Myocyte (in vitro differentiated cells): ENCODE results near the gene RTP2. TPM values are rescaled to one million over a fixed set of nuclear protein-coding genes. Genes with fewer than 3 reads are reported as not detected.
A peak's percentile ranks its signal among the peaks of the same experiment; 100 is the strongest.
"Not testable (repeated sequence)": the region's sequence is repeated elsewhere in the genome, so short reads cannot be mapped to it uniquely, and the experiment has no call there.

Source experiments
- DNase-seq: peaks from one replicate; pipeline ENCODE4 v3.0.0-alpha.2; 2012; ENCODE audit warnings: low read depth
- total RNA-seq: library from RNA; depleted of rRNA; stranded (reverse); fragments of >200 nt; gene quantifications from 2 replicates; pipeline ENCODE4 v1.2.3, GENCODE V29; 2014

The RTP2 gene
- total RNA-seq, 1 donor from 2014 or later: not detected

- no peak for DNase-seq
Observed at GRCh38 chr3:187717572-187717971, 15.2 kb upstream of the RTP2 start.

GRCh38 chr3:187714404-187714979 lies 12.1 kb upstream of the RTP2 start:
- DNase-seq: peak; percentile 84

- DNase-seq: no peak
Observed at GRCh38 chr3:187713504-187713903, 11.1 kb upstream of the RTP2 start.

- DNase-seq: no peak
Observed at GRCh38 chr3:187709155-187709554, 6.8 kb upstream of the RTP2 start.

- DNase-seq: no peak
Observed at GRCh38 chr3:187708696-187709095, 6.3 kb upstream of the RTP2 start.

- no peak for DNase-seq
Observed at GRCh38 chr3:187706971-187707370, 4.6 kb upstream of the RTP2 start.

GRCh38 chr3:187705164-187705563 lies 2.8 kb upstream of the RTP2 start:
- DNase-seq: peak; percentile 64

GRCh38 chr3:187700249-187700648 lies 2.1 kb downstream of the RTP2 start:
- DNase-seq: no peak

- DNase-seq: no peak
Observed at GRCh38 chr3:187698499-187699399, 3.6 kb downstream of the RTP2 start.

- no peak for DNase-seq
Observed at GRCh38 chr3:187696021-187696420, 6.3 kb downstream of the RTP2 start.

- DNase-seq: peak; percentile 69
Observed at GRCh38 chr3:187695449-187695848, 6.9 kb downstream of the RTP2 start.

GRCh38 chr3:187694801-187695200 lies 7.6 kb downstream of the RTP2 start:
- DNase-seq: peak; percentile 96

- DNase-seq: no peak
Observed at GRCh38 chr3:187693431-187693830, 8.9 kb downstream of the RTP2 start.

GRCh38 chr3:187689984-187690383 lies 12.4 kb downstream of the RTP2 start:
- no peak for DNase-seq

GRCh38 chr3:187686621-187687273 lies 15.6 kb downstream of the RTP2 start:
- no peak for DNase-seq

GRCh38 chr3:187685948-187686347 lies 16.4 kb downstream of the RTP2 start:
- DNase-seq: no peak

- DNase-seq: no peak
Observed at GRCh38 chr3:187684880-187685279, 17.5 kb downstream of the RTP2 start.

GRCh38 chr3:187684444-187684843 lies 17.9 kb downstream of the RTP2 start:
- no peak for DNase-seq

GRCh38 chr3:187681756-187682155 lies 20.6 kb downstream of the RTP2 start:
- not testable (repeated sequence) for DNase-seq

- DNase-seq: peak; percentile 79
Observed at GRCh38 chr3:187679638-187680396, 22.5 kb downstream of the RTP2 start.

- peak; percentile 50 for DNase-seq
Observed at GRCh38 chr3:187678726-187679268, 23.6 kb downstream of the RTP2 start.
